GM12872 (cell line): ENCODE results near the gene PRM2.

Experiments
- CTCF ChIP-seq: IDR thresholded peaks from 3 replicates; pipeline ENCODE4 v1.5.1; 2011; ENCODE audit warnings: low read depth, mild to moderate bottlenecking, low read length, moderate library complexity; ENCODE audit not compliant: insufficient read depth

Gene PRM2

GRCh38 chr16:11255737-11256660 lies 20.3 kb downstream of the PRM2 start, which contains the start of gene SOCS1:
SOCS1 (minus strand) TSS chr16:11256204; CDS start chr16:11255478, 726 bp downstream.
- TF ChIP-seq CTCF = peak; percentile 69

GRCh38 chr16:11254913-11255736 lies 21.2 kb downstream of the PRM2 start:
- TF ChIP-seq CTCF = peak; percentile 43

GRCh38 chr16:11253995-11254912 lies 22.0 kb downstream of the PRM2 start:
- TF ChIP-seq CTCF = no peak

- TF ChIP-seq CTCF = no peak
Measured at GRCh38 chr16:11253009-11253994, 23.0 kb downstream of the PRM2 start.

- no peak for TF ChIP-seq CTCF
Measured at GRCh38 chr16:11252482-11252931, 23.8 kb downstream of the PRM2 start.
